Suppressor macrophage (primary cell): ENCODE results near the gene RNF5.
"Not testable (repeated sequence)": the region's sequence is repeated elsewhere in the genome, so short reads cannot be mapped to it uniquely, and the experiment has no call there.

Experiments
- DNase-seq, 4 experiments: peaks; one replicate each; pipeline ENCODE4 v3.0.0-alpha.2; 2020 to 2022

The RNF5 gene

GRCh38 chr6:32175711-32176475, 2.3 kb upstream of the RNF5 start, which contains the start of gene AGPAT1:
AGPAT1 (minus strand) TSS chr6:32176084; CDS start chr6:32171496, 4,588 bp downstream.
- DNase-seq, result peak; percentile 95 to 98 (median 96)

- peak in 1 of 4 experiments; percentile 33 for DNase-seq
Measured at GRCh38 chr6:32176476-32177182, 1.6 kb upstream of the RNF5 start.

GRCh38 chr6:32177183-32177787, 920 bp upstream of the RNF5 start:
- peak in 3 of 4 experiments; percentile 59 to 65 (median 60) for DNase-seq

- DNase-seq, result no peak
Measured at GRCh38 chr6:32178547-32179440, 589 bp downstream of the RNF5 start.

GRCh38 chr6:32179766-32180405, 1.7 kb downstream of the RNF5 start:
- DNase-seq, result no peak

- no peak for DNase-seq
Measured at GRCh38 chr6:32181148-32181702, 3.0 kb downstream of the RNF5 start.

GRCh38 chr6:32181915-32182529, 3.8 kb downstream of the RNF5 start:
- no peak for DNase-seq

GRCh38 chr6:32182555-32182981, 4.4 kb downstream of the RNF5 start:
- no peak for DNase-seq

- DNase-seq, result no peak
Measured at GRCh38 chr6:32183030-32183429, 4.8 kb downstream of the RNF5 start.

GRCh38 chr6:32183483-32184083, 5.4 kb downstream of the RNF5 start:
- DNase-seq, result no peak

GRCh38 chr6:32184084-32184640, 6.0 kb downstream of the RNF5 start, which contains the start of gene AGER:
AGER (minus strand) TSS chr6:32184253; CDS start chr6:32184222, 31 bp downstream.
- no peak for DNase-seq

GRCh38 chr6:32185681-32186131, 7.5 kb downstream of the RNF5 start:
- peak; percentile 39 to 62 (median 49) for DNase-seq

GRCh38 chr6:32186151-32186840, 8.1 kb downstream of the RNF5 start:
- not testable (repeated sequence) for DNase-seq

- DNase-seq, result peak in 3 of 4 experiments; percentile 24 to 42 (median 32)
Measured at GRCh38 chr6:32187009-32187709, 9.0 kb downstream of the RNF5 start.

- not testable (repeated sequence) for DNase-seq
Measured at GRCh38 chr6:32187725-32188380, 9.6 kb downstream of the RNF5 start.

- DNase-seq, result no peak
Measured at GRCh38 chr6:32188381-32189068, 10.3 kb downstream of the RNF5 start.

- DNase-seq, result no peak
Measured at GRCh38 chr6:32189069-32189741, 11.0 kb downstream of the RNF5 start.
